GM19239 (cell line): ENCODE measurements around the gene PSENEN.

Experiments used
- DNase-seq: peaks from one replicate; pipeline ENCODE4 v3.0.0; 2011; ENCODE audit warnings: low spot score; ENCODE audit not compliant: insufficient read length
- FAIRE-seq: peaks from 2 replicates; lab custom pipeline; 2011; peaks lifted over from hg19 to GRCh38; lab: Jason Lieb, UNC

Gene PSENEN

GRCh38 chr19:35745328-35746086 lies at the start of gene PSENEN, which contains the start of gene U2AF1L4:
Gene PSENEN (plus strand): TSS chr19:35745651. CDS start chr19:35745931, 280 bp downstream.
Gene U2AF1L4 (minus strand): TSS chr19:35745418. CDS start chr19:35745391, 27 bp downstream.
- DNase-seq = peak; percentile 68
- peak; percentile 97 for FAIRE-seq

GRCh38 chr19:35695895-35696422 lies 49.5 kb upstream of the PSENEN start:
- DNase-seq (no peak), FAIRE-seq (no peak)

GRCh38 chr19:35696835-35697234 lies 48.6 kb upstream of the PSENEN start:
- FAIRE-seq = peak; percentile 58
- no peak for DNase-seq

GRCh38 chr19:35702223-35703012 lies 43.0 kb upstream of the PSENEN start:
- DNase-seq (peak; percentile 88), FAIRE-seq (peak; percentile 99)

- no peak for FAIRE-seq
- no peak for DNase-seq
Measured at GRCh38 chr19:35703343-35703742, 42.1 kb upstream of the PSENEN start.

- DNase-seq = no peak
- no peak for FAIRE-seq
Measured at GRCh38 chr19:35704218-35704617, 41.2 kb upstream of the PSENEN start, which contains the start of gene ZBTB32. Gene ZBTB32 (plus strand): TSS chr19:35704558. CDS start chr19:35714627, 10,069 bp downstream.

- FAIRE-seq (no peak), DNase-seq (no peak)
Measured at GRCh38 chr19:35708391-35708790, 37.1 kb upstream of the PSENEN start.

GRCh38 chr19:35710784-35711723 lies 34.4 kb upstream of the PSENEN start:
- DNase-seq (no peak), FAIRE-seq (peak; percentile 99)

GRCh38 chr19:35712567-35713505 lies 32.6 kb upstream of the PSENEN start:
- FAIRE-seq (peak; percentile 91), DNase-seq (no peak)

GRCh38 chr19:35713506-35713850 lies 32.0 kb upstream of the PSENEN start:
- FAIRE-seq (no peak), DNase-seq (no peak)

- DNase-seq (no peak), FAIRE-seq (no peak)
Measured at GRCh38 chr19:35713904-35714495, 31.5 kb upstream of the PSENEN start.

- DNase-seq (no peak), FAIRE-seq (peak; percentile 57)
Measured at GRCh38 chr19:35714601-35715354, 30.7 kb upstream of the PSENEN start.

GRCh38 chr19:35715355-35715809 lies 30.1 kb upstream of the PSENEN start:
- no peak for FAIRE-seq
- no peak for DNase-seq

- DNase-seq = no peak
- peak; percentile 31 for FAIRE-seq
Measured at GRCh38 chr19:35715981-35716800, 29.3 kb upstream of the PSENEN start.

- FAIRE-seq = peak; percentile 94
- DNase-seq = peak; percentile 60
Measured at GRCh38 chr19:35716801-35717664, 28.4 kb upstream of the PSENEN start.
